ENCODE data around the gene FRMD6.

GRCh38 chr14:51725061-51725460 is 73.4 kb downstream of the FRMD6 start:
- TF ChIP-seq CTCF (conservative IDR thresholded peaks at IDR 0.05) (no peak), ZFX (IDR thresholded peaks at IDR 0.05) (no peak)
